Neural cell (in vitro differentiated cells): Measurements from ENCODE around the gene SLC23A1. TPM values are rescaled to one million over a fixed set of nuclear protein-coding genes. Genes with fewer than 3 reads are reported as not detected.

Source experiments
- H2AFZ ChIP-seq: fragments of 200-600, 300-800 bp; sonication (generic), shearing (Covaris generic); 2 replicates; pipeline ENCODE4 v1.6.0; 2014; ENCODE audit warnings: low read depth, mild to moderate bottlenecking, antibody characterized with exemption, low read length, moderate library complexity
- H3F3A ChIP-seq: fragments of 200-600 bp; shearing (Covaris generic); 2 replicates; pipeline ENCODE4 v1.6.1; 2016; ENCODE audit warnings: mild to moderate bottlenecking, moderate library complexity, mixed read lengths, antibody characterized with exemption, low read length; ENCODE audit not compliant: insufficient read depth, poor library complexity, severe bottlenecking
- H3K27ac ChIP-seq: fragments of 200-600, 300-800 bp; sonication (generic), shearing (Covaris generic); 2 replicates; pipeline ENCODE4 v1.5.1; 2014; ENCODE audit warnings: mild to moderate bottlenecking, low read length, moderate library complexity
- H3K27me3 ChIP-seq: fragments of 300-800, 200-600 bp; sonication (generic), shearing (Covaris generic); 2 replicates; pipeline ENCODE4 v1.6.0; 2014; ENCODE audit warnings: mild to moderate bottlenecking, low read depth, low read length, moderate library complexity; ENCODE audit not compliant: insufficient read depth
- H3K36me3 ChIP-seq: fragments of 300-800, 200-600 bp; sonication (generic), shearing (Covaris generic); 2 replicates; pipeline ENCODE4 v1.5.1; 2014; ENCODE audit warnings: mild to moderate bottlenecking, antibody characterized with exemption, low read length, moderate library complexity; ENCODE audit not compliant: insufficient read depth
- H3K4me2 ChIP-seq: fragments of 300-800, 200-600 bp; sonication (generic), shearing (Covaris generic); 2 replicates; pipeline ENCODE4 v1.6.0; 2014; ENCODE audit warnings: mild to moderate bottlenecking, low read length
- H3K4me3 ChIP-seq: fragments of 300-800, 200-600 bp; sonication (generic), shearing (Covaris generic); 2 replicates; pipeline ENCODE4 v1.5.1; 2014; ENCODE audit warnings: mild to moderate bottlenecking, low read length, moderate library complexity
- H3K79me2 ChIP-seq: fragments of 200-600 bp; shearing (Covaris generic); replicated peaks from 2 replicates; pipeline ENCODE4 v1.6.0; 2014; ENCODE audit warnings: mild to moderate bottlenecking, low read length, moderate library complexity; ENCODE audit not compliant: insufficient read depth
- H3K9ac ChIP-seq: fragments of 300-800, 200-600 bp; sonication (generic), shearing (Covaris generic); 2 replicates; pipeline ENCODE4 v1.6.1; 2016; ENCODE audit warnings: mild to moderate bottlenecking, low read length, mixed read lengths
- H3K9me2 ChIP-seq: fragments of 200-600 bp; shearing (Covaris generic); 2 replicates; pipeline ENCODE4 v1.6.1; 2016; ENCODE audit warnings: mild to moderate bottlenecking, low read length, mixed read lengths; ENCODE audit not compliant: insufficient read depth
- H3K9me3 ChIP-seq: fragments of 200-600, 300-800 bp; sonication (generic), shearing (Covaris generic); 2 replicates; pipeline ENCODE4 v1.6.1; 2016; ENCODE audit warnings: mild to moderate bottlenecking, mixed run types, low read length, moderate library complexity, mixed read lengths
- H4K20me1 ChIP-seq: fragments of 200-600 bp; shearing (Covaris generic); 2 replicates; pipeline ENCODE4 v1.6.1; 2016; ENCODE audit warnings: mild to moderate bottlenecking, mixed run types; ENCODE audit not compliant: insufficient read depth
- EP300 ChIP-seq: fragments of 450-650 bp; conservative IDR thresholded peaks from 2 replicates; pipeline ENCODE4 v1.6.1; 2014; ENCODE audit warnings: antibody characterized with exemption, mild to moderate bottlenecking, moderate library complexity; ENCODE audit not compliant: poor library complexity, severe bottlenecking
- EZH2 ChIP-seq: fragments of 200-600, 300-800 bp; shearing (Covaris generic), sonication (generic); IDR thresholded peaks from 2 replicates; pipeline ENCODE4 v1.6.1; 2014; ENCODE audit warnings: antibody characterized with exemption, low read length, borderline replicate concordance, mild to moderate bottlenecking; ENCODE audit not compliant: insufficient read depth, poor library complexity, severe bottlenecking
- MXI1 ChIP-seq: fragments of 450-650 bp; conservative IDR thresholded peaks from 2 replicates; pipeline ENCODE4 v1.6.1; 2014; ENCODE audit warnings: antibody characterized with exemption, mild to moderate bottlenecking; ENCODE audit not compliant: poor library complexity, severe bottlenecking
- POLR2AphosphoS5 ChIP-seq: IDR thresholded peaks from 2 replicates; pipeline ENCODE4 v1.6.1; 2012
- RAD21 ChIP-seq: fragments of 450-650 bp; conservative IDR thresholded peaks from 2 replicates; pipeline ENCODE4 v1.6.1; 2014; ENCODE audit warnings: antibody characterized with exemption, mild to moderate bottlenecking, moderate library complexity
- SMC3 ChIP-seq: fragments of 450-650 bp; conservative IDR thresholded peaks from 2 replicates; pipeline ENCODE4 v1.6.1; 2014; ENCODE audit warnings: antibody characterized with exemption, mild to moderate bottlenecking, moderate library complexity; ENCODE audit not compliant: poor library complexity
- TAF1 ChIP-seq: IDR thresholded peaks from 2 replicates; pipeline ENCODE4 v1.6.1; 2012; ENCODE audit warnings: low read depth
- polyA plus RNA-seq: library from polyadenylated mRNA; depleted of rRNA; stranded (reverse); fragments of >200 nt; gene quantifications from 2 replicates; pipeline ENCODE4 v1.2.3, GENCODE V29; 2014
- TF ChIP-seq, protein P1 (sequence below): fragments of 450-650 bp; IDR thresholded peaks from 2 replicates; pipeline ENCODE4 v1.5.1; 2014; ENCODE audit warnings: antibody characterized with exemption, mild to moderate bottlenecking, moderate library complexity; ENCODE audit not compliant: poor library complexity, severe bottlenecking
- TF ChIP-seq, protein P2 (sequence below): IDR thresholded peaks from 2 replicates; pipeline ENCODE4 v1.6.1; 2012; ENCODE audit warnings: borderline replicate concordance

SLC23A1 gene
- polyA plus RNA-seq, 1 donor from 2014 or later: not detected

DNA sequence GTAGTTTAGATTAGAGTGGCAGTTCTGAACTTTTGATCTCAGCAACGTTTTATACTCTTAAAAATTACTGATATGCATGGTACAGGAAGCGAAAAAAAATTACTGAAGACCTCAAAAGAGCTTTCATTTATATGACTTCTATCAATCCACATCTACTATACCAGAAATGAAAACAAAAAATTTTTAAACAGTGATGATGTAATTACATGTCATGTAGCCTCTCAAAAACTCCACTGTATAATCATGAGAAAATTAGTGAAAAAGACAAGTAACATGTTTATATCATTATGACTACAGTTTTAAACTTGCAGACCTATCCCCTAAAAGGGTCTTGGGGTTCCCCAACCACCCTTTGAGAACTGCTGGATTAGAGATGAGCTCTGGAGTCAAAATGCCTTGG, 46.9 kb upstream of the SLC23A1 start:
- Histone ChIP-seq H2AFZ (no peak overlapping the region), H3K9me2 (no peaks in the 10 kb centered on the region), H3K27ac (no peak overlapping the region), H3K79me2 (no peaks in the 10 kb centered on the region), H3F3A (no peaks in the 10 kb centered on the region), H3K4me2 (no peak overlapping the region), H3K9ac (no peak overlapping the region), H4K20me1 (no peaks in the 10 kb centered on the region), H3K4me3 (no peak overlapping the region), H3K27me3 (no peaks in the 10 kb centered on the region), H3K36me3 (peaks cover 4% of the 10 kb centered on the region), H3K9me3 (no peaks in the 10 kb centered on the region)
- TF ChIP-seq, protein P1, sequence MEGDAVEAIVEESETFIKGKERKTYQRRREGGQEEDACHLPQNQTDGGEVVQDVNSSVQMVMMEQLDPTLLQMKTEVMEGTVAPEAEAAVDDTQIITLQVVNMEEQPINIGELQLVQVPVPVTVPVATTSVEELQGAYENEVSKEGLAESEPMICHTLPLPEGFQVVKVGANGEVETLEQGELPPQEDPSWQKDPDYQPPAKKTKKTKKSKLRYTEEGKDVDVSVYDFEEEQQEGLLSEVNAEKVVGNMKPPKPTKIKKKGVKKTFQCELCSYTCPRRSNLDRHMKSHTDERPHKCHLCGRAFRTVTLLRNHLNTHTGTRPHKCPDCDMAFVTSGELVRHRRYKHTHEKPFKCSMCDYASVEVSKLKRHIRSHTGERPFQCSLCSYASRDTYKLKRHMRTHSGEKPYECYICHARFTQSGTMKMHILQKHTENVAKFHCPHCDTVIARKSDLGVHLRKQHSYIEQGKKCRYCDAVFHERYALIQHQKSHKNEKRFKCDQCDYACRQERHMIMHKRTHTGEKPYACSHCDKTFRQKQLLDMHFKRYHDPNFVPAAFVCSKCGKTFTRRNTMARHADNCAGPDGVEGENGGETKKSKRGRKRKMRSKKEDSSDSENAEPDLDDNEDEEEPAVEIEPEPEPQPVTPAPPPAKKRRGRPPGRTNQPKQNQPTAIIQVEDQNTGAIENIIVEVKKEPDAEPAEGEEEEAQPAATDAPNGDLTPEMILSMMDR: no peak
- no peak for TF ChIP-seq RAD21

DNA sequence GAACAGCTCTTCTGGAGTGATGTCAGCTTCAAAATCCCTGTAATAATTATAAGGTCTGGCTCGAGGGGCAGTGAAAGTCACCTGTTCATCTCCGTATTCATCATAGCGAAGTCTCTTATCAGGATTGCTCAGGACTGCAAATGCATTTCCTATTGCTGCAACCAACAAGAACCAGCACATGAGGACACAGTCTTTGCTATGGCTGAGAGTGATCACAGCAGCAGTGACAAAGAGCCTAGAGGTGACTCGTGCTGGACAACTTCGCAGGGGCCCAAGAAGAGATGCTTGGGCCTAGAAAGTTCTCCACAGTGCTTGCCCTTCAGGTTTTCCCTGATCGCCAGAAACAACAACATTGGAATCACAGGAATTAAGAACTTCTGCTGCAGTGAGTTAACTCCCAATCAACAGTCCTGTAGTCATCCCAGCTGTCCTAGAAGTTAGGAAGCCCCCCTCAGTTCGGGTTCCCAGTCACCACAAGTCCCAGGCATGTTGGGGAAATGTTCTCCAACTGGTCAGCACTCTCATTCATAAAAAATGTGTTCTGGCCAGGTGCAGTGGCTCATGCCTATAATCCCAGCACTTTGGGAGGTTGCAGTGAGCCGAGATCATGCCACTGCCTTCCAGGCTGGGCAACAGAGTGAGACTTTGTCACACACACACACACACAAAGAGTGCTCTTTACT, 43.2 kb upstream of the SLC23A1 start:
- TF ChIP-seq, protein P1: no peak
- TF ChIP-seq EZH2 (no peak), POLR2AphosphoS5 (no peak)
- Histone ChIP-seq H3K9ac (no peak overlapping the region), H3K4me3 (no peak overlapping the region), H3F3A (no peaks in the 10 kb centered on the region), H4K20me1 (no peaks in the 10 kb centered on the region), H2AFZ (no peak overlapping the region), H3K9me3 (no peaks in the 10 kb centered on the region), H3K27me3 (no peaks in the 10 kb centered on the region), H3K79me2 (no peaks in the 10 kb centered on the region), H3K9me2 (no peaks in the 10 kb centered on the region), H3K36me3 (no peaks in the 10 kb centered on the region), H3K27ac (no peak overlapping the region), H3K4me2 (no peak overlapping the region)

DNA sequence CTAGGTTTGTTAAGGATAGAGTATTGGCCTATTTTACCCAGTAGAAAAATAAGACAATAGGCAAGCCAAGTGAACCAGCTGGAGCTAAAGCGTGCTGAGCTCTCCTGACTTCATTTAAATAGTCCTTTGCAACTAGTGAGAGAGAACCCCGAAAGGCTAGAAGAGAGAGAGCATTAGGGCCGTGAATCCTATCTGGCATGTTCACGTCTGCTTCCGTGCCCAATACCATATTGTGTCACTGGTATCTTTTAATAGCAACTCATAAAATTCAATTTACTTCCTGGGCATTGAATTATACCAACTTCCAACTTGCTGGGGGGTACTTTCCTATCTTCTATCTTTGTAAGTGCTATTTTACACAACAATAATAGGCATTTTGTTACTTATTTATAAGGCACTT, 42.4 kb upstream of the SLC23A1 start:
- Histone ChIP-seq H4K20me1 (no peaks in the 10 kb centered on the region), H3K9me3 (no peaks in the 10 kb centered on the region), H3K27me3 (no peaks in the 10 kb centered on the region), H3K4me3 (no peak overlapping the region), H3K27ac (no peak overlapping the region), H3K79me2 (no peaks in the 10 kb centered on the region), H2AFZ (no peak overlapping the region), H3K9me2 (no peaks in the 10 kb centered on the region), H3K36me3 (no peaks in the 10 kb centered on the region), H3K4me2 (no peak overlapping the region), H3K9ac (no peak overlapping the region), H3F3A (no peaks in the 10 kb centered on the region)
- TF ChIP-seq TAF1: no peak
- TF ChIP-seq EZH2: no peak
- TF ChIP-seq, protein P2, sequence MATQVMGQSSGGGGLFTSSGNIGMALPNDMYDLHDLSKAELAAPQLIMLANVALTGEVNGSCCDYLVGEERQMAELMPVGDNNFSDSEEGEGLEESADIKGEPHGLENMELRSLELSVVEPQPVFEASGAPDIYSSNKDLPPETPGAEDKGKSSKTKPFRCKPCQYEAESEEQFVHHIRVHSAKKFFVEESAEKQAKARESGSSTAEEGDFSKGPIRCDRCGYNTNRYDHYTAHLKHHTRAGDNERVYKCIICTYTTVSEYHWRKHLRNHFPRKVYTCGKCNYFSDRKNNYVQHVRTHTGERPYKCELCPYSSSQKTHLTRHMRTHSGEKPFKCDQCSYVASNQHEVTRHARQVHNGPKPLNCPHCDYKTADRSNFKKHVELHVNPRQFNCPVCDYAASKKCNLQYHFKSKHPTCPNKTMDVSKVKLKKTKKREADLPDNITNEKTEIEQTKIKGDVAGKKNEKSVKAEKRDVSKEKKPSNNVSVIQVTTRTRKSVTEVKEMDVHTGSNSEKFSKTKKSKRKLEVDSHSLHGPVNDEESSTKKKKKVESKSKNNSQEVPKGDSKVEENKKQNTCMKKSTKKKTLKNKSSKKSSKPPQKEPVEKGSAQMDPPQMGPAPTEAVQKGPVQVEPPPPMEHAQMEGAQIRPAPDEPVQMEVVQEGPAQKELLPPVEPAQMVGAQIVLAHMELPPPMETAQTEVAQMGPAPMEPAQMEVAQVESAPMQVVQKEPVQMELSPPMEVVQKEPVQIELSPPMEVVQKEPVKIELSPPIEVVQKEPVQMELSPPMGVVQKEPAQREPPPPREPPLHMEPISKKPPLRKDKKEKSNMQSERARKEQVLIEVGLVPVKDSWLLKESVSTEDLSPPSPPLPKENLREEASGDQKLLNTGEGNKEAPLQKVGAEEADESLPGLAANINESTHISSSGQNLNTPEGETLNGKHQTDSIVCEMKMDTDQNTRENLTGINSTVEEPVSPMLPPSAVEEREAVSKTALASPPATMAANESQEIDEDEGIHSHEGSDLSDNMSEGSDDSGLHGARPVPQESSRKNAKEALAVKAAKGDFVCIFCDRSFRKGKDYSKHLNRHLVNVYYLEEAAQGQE: no peak
- no peak for TF ChIP-seq EP300
- no peak for TF ChIP-seq MXI1
- no peak for TF ChIP-seq POLR2AphosphoS5
- TF ChIP-seq, protein P1: no peak
- no peak for TF ChIP-seq SMC3
- no peak for TF ChIP-seq RAD21
